Fibroblast of skin of abdomen (primary cell): ENCODE results near the gene KDM3B.

Source experiments
- DNase-seq: peaks from one replicate; pipeline ENCODE4 v3.0.0-alpha.2; 2013

The KDM3B gene

DNA sequence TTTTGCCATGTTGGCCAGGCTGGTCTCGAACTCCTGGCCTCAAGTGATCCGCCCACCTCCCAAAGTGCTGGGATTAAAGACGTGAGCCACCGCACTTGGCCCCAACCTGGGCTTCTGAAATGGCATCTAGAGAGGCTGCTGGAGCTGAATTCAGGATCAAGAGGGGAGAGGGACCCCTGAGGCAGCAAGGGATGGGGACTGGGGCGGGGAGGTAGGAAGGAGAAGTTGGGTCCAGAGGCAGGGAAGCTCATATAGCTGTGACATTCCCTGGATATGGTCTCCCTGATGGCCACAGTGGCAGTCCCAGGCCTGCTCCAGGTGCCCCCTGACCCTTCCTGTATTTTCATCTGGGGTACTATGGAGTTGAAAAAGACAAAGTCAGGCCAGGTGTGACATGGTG is 98.5 kb downstream of the KDM3B start:
- no peak for DNase-seq

DNA sequence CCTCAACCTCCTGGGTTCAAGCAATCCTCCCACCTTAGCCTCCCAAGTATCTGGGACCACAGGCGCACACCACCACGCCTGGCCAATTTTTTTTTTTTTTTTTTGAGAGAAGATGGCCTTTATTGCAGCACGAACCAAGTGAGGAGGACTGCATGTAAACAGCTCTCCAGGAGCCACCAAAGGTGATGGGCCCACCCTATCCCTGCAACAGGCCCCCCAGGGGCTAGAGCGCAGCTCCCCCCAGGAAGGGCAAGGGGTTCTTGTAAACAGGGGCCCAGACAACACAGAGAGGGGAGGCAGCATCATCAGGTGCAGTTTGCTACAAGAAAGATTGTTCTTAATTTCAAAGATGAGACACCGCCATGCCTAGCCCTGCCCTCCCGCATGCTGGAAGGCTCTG is 100.2 kb downstream of the KDM3B start:
- no peak for DNase-seq

DNA sequence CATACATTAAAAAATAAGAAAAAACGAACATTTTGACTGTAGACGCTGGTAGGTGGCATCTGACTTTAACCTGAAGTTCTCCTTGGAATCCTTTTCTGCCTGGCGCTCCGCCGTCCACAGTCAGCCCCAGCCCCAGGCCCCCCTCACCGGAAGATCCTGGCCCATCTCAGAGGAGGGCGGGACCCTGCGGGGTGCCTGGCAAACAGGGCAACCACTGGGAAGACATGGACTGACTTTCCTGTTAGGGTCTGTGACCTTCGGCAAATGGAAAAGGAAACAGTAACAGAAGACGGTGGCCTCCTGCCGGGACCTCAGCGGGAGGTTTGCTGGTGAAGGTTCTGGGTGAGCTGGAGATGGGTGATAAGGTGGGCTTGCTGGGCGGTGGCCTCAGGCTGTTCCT is 101.1 kb downstream of the KDM3B start:
- DNase-seq, result no peak

DNA sequence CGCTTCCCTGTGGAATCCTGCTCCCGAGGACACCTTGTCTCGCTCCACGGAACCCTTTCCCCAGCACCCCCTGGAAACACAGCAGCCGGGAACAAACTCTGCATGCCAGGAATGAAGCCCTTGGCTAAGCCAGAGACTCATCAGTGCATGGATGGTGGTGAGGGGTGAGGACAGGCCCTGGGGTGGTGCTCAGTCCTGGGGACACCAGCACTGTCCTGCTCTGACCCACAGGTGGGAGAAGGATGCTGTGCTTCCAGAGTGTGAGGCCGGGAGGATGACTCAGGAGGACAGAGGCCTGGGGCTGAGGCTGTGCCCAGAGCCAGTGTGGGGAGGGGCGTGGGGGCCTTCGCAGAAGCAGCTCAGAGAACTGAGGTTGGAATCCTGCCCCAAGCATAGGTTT is 101.6 kb downstream of the KDM3B start:
- DNase-seq, result no peak

DNA sequence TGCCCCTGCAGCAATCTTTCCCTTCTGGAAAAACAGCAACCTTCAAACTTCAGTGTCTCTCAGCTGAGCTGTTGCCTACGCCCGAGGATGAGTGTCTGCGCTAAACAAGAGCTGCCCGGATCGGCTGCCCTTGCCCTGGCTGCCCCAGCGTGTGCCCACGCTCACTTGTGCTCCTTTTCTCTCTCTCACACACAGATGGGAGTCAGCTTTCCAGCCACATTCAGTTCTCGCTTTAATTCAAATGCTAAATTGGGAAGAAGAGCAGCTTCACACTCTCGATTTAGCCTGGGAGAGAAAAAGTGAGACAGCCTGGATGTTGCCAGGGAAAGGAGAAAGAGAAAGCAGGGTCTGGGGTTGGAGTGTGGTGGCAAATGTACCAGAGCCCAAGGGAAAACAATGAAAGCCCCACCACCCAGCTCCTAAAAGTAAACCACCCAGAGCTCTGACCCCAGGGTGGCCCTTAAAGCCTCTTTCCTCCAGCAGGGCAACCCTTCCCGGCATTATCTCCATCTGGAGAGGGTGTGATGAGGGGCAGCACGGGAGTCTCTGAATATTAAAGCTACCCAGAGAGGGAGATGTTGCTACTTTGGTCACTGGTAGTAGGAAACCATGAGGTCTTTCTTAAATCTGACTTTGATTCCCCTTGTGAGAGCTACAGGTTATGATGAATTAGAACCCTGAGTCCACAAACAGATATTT is 102.9 kb downstream of the KDM3B start:
- DNase-seq, result no peak

DNA sequence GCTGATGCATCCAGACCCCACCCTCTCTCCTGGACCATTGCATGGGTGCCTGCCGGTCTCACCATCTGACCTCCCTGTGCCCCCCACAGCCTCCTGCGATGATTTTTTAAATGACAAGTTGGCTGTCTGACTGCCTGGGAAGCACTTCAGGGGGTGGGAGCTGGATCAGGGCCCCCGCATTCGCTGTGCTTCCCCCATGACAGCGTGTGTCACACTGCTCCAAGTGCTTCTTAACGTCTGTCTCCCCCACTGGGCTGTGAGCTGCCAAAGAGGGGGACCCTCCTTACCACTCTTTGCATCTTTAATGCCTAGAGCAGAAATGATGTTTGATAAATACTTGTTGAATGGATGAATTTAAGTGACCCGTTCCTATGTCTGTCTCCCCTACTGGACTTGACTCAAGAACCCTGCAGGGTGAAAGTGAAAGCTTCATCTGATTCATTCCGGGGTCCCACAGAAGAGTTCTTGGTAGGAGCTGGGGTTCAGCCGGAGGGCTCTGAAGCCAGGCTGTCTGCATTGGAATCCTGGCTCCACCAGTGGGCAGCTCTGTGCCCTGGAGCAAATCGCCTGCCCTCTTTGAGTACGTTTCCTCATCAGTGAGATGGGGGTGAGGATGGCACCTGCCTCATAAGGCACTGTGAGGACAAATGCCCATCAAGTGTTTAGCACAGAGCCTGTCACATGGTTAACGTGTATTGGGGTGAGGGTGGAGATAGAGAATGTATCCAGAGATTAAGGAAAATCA is 105.2 kb downstream of the KDM3B start:
- no peak for DNase-seq

DNA sequence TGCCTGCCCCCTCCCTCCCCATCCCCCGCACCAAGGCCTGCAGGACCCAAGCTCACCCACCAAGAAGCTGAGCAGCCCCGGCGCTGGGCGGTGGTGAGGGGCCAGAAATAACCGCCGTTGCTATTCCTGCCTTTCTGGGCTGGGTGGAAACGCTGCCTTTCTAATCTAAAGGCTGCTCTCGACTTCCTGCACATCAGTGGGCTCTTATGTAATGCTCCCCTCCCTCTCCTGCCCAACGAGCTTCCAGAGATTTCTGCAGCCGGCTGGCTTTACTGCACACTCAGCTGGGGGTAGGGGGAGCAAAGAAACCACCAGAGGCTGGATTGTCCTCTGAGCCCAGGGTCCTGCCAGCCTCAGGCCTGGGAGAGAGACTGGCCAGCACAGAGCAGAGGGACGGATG is 105.9 kb downstream of the KDM3B start:
- no peak for DNase-seq

DNA sequence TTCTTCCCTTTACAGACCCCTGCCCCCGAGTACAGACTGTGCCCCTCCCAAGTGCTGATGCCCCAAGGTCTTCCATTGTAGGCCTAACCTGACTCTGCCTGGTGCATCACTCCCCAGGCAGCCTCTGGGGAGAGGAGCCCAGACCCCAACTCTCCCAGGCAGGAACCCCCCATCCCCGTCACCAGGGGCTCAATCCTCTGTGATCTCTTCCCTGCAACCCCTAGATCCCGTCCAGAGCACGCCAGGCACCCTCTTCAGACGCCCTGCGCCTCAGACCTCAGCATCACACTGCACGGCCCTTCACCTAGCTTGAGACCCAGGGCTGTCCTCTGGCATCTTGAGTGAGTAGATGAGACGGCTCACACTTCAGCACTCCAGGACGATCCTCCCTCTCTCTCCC is 106.4 kb downstream of the KDM3B start:
- no peak for DNase-seq

DNA sequence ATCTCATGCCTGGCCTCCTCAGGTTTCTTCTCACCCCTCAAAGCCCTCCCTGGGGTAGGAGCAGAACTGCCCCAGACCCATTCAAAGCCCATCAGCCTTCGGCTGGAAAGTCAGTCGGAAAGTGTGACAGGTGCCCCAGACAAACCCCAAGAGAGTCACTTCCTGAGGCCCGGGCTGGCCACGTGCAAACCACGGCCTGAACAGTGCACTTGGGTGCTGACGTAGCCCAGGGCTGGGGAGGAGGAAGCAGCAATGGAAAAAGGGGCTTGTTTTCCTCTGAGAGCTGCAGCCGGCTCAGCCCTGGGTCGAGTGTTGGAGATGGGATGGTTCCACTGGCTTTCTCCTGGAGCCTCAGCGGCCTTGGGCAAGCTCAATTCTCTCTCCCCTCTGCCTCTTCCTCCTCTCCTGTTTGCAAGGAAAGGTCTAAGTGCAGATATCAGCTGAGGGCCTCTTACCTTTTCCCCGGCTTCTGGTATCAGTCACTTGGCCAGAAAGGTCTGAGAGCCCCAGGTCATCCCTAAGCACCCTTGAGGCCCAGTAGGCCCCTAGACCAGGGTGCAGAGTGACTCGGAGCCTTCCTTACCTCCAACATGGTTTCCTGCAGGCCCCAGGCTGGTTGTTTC is 106.9 kb downstream of the KDM3B start:
- DNase-seq, result no peak

DNA sequence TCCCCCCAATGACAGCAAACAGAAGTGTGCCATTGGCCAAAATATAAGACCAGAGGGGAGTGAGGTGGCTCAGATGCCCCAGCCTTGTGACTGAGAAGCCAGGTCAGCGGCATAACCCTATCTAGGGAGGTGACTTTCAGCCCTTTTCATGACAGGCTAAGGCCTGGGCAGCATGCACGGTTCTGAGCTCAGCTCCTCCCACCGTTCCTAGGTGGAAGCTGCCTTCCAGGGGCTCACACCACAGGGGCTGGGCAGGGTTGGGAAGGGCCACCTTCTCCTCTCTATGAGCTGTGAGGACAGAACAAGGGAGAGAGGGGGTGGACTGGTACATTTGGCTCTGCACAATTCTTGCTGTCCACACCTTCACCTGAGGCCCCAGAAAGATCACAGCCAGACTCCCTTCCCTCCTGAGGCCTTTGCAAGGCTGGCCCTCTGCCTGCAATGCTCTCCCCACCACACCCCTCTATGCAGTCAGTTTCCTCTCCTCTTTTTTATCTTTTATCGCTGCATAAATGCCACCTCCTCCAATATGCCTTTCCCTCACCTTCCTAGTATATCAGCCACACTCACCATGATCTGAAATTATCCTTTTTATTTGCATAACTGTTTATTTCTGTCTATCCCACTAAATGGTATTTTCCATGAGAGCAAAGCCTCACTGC is 107.7 kb downstream of the KDM3B start:
- no peak for DNase-seq

DNA sequence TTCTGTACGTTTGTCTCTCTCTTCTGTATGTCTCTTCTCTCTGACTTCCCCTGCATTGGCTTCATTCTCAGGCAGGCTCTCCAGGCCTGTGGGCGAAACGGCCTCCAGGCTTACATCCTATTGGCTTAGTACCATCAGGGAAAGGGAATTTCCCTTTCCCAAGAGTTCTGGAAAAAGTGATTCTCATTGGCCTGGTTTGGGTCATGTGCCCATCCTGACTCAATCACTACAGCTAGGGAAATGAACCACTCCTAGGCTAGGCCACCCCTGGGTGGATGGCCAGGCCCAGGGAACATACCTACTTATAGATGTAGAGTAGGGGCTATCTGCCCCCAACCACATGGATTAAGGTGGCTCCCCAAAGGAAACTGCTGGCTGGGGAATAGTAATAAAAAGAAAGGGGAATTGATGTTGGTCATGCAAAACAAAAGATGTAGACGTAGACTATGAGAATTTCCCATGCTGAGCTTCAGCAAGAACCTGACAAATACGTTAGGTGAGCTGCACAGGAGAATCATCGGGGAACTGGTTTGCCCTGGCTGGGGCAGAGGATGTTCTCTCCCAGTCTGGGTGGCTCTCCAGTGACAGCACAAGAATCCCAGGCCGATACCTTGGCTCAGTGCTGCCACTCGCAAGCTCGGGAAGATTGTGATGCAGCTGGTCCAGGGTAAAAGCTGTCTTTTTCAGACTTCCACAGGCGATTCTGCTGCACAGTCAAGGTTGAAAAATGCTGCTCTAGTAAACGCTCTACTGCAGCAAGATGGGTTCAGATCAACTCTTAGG is 109.0 kb downstream of the KDM3B start:
- peak; percentile 66 for DNase-seq

DNA sequence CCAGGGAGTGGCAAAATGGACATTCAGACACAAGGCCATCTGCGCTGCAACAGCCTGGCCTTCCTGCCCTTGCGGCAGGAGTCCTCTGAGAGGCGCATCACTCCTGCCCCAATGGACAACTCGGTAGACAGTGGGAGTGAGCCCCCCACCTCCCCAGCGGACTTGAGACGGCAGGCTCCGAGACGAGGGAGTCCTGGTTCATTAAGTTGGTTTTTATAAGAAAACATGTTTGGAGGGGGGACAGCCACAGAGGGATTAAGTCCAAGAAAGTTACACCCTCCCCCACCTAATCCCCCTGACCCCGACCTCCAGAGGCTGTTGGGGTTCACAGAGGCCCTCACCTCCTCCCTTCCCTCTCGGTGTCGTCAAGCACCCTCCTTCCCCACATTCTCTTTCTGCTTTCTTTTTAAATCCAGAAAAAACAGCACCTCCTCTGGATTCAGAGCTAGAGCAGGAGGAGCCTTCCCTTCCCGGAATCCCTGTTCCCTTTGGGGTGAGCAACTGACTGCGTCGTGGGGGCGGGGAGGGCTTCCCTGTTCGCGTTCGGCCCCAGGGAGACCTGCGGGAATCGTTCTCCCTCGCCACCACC is 111.0 kb downstream of the KDM3B start:
- DNase-seq, result peak; percentile 32

DNA sequence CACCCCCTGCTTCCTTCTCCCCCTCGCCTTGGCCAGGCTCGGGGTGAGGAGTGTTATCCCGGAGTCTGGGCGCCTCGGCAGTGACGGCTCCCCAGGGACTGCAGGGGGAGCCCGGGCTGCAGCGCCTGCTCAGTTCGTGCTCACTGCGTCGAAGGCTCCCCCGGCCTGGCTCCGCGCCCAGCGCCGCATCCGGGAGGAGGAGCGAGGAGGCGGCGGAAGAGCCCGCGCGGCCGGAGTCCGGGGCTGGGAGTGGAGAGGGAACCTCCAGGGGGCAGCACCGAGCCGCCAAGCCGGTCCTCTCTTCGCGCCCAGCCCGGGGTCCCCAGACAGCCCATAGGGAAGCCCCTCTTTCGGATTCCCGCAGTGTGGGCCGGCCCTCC is 111.5 kb downstream of the KDM3B start:
- DNase-seq, result peak; percentile 97

DNA sequence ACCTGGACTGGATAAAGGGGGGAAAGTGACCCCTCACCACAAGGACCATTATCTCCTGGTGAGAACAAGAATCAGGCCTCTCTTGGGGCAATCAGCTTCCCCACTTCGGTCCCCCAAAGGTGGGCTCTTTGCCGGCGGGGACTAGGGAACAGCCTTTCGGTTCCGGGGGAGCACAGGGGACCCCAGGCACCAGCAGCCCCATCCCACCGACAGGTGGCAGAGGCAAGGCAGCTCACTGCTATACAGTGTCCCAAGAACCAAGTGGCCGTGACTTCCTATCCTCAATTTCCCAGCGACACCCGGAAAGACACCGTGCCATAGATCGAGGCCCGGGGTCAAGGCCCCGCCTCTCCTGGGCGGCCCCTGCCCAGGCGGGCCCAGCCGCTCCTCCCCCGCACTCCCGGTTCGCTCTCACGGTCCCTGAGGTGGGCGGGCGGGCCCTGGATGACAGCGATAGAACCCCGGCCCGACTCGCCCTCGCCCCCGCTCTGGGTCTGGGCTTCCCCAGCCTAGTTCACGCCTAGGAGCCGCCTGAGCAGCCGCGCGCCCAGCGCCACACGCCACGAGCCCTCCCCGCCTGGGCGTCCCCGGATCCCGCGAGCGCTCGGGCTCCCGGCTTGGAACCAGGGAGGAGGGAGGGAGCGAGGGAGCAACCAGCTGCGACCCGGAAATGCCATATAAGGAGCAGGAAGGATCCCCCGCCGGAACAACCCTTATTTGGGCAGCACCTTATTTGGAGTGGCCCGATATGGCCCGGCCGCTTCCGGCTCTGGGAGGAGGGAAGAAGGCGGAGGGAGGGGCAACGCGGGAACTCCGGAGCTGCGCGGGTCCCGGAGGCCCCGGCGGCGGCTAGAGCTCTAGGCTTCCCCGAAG is 112.1 kb downstream of the KDM3B start:
- peak; percentile 99 for DNase-seq

DNA sequence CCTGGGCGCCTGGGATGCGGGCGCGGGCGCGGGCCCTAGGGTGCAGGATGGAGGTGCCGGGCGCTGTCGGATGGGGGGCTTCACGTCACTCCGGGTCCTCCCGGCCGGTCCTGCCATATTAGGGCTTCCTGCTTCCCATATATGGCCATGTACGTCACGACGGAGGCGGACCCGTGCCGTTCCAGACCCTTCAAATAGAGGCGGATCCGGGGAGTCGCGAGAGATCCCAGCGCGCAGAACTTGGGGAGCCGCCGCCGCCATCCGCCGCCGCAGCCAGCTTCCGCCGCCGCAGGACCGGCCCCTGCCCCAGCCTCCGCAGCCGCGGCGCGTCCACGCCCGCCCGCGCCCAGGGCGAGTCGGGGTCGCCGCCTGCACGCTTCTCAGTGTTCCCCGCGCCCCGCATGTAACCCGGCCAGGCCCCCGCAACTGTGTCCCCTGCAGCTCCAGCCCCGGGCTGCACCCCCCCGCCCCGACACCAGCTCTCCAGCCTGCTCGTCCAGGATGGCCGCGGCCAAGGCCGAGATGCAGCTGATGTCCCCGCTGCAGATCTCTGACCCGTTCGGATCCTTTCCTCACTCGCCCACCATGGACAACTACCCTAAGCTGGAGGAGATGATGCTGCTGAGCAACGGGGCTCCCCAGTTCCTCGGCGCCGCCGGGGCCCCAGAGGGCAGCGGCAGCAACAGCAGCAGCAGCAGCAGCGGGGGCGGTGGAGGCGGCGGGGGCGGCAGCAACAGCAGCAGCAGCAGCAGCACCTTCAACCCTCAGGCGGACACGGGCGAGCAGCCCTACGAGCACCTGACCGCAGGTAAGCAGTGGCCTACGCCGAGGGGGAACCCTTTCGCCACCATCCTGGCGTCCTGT is 113.0 kb downstream of the KDM3B start, which contains the start of gene EGR1:
Gene EGR1, plus strand, starts transcription at position 219 of the 864 bp plus-strand sequence. Its CDS starts 283 bp downstream, at position 502.
- DNase-seq, result peak; percentile 96

DNA sequence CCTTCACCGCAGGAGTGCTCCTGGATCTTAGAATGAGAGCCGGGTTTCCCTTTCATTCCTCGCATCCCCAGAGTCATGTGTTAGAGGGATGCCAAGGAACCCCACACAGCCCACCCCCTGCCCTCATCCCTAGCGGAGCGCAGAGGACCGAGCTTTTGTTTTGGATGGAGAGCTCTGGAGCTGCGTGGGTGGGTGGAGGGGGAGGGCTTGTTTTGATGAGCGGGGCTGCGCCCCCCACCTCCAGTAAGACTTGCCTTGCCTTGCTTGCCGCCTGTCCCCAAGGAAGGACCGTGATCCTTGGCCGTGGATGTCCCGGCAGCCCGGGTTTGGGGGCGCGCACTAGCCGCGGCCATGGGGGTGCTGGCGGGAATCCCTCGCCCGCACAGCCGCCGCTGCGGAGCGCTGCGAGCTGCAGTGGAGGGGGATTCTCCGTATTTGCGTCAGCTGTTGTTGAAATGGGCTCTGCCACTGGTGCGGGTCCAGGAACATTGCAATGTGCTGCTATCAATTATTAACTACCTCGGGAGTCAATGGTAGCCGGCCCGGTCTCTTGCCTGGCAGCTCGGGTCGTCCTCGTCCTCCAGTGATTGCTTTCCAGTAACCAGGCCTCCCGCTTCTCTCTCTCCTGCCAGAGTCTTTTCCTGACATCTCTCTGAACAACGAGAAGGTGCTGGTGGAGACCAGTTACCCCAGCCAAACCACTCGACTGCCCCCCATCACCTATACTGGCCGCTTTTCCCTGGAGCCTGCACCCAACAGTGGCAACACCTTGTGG is 113.8 kb downstream of the KDM3B start:
- peak; percentile 31 for DNase-seq

DNA sequence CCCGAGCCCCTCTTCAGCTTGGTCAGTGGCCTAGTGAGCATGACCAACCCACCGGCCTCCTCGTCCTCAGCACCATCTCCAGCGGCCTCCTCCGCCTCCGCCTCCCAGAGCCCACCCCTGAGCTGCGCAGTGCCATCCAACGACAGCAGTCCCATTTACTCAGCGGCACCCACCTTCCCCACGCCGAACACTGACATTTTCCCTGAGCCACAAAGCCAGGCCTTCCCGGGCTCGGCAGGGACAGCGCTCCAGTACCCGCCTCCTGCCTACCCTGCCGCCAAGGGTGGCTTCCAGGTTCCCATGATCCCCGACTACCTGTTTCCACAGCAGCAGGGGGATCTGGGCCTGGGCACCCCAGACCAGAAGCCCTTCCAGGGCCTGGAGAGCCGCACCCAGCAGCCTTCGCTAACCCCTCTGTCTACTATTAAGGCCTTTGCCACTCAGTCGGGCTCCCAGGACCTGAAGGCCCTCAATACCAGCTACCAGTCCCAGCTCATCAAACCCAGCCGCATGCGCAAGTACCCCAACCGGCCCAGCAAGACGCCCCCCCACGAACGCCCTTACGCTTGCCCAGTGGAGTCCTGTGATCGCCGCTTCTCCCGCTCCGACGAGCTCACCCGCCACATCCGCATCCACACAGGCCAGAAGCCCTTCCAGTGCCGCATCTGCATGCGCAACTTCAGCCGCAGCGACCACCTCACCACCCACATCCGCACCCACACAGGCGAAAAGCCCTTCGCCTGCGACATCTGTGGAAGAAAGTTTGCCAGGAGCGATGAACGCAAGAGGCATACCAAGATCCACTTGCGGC is 114.6 kb downstream of the KDM3B start:
- DNase-seq, result peak; percentile 27

DNA sequence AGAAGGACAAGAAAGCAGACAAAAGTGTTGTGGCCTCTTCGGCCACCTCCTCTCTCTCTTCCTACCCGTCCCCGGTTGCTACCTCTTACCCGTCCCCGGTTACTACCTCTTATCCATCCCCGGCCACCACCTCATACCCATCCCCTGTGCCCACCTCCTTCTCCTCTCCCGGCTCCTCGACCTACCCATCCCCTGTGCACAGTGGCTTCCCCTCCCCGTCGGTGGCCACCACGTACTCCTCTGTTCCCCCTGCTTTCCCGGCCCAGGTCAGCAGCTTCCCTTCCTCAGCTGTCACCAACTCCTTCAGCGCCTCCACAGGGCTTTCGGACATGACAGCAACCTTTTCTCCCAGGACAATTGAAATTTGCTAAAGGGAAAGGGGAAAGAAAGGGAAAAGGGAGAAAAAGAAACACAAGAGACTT is 115.2 kb downstream of the KDM3B start:
- DNase-seq, result no peak
